GM12878 (cell line): Measurements from ENCODE around the gene TNIP2. TPM values are rescaled to one million over a fixed set of nuclear protein-coding genes. Genes with fewer than 3 reads are reported as not detected.

Experiments used
- ATF3 ChIP-seq: IDR thresholded peaks from 2 replicates; pipeline ENCODE4 v1.6.1; 2011; ENCODE audit warnings: low read depth, mild to moderate bottlenecking, low read length, moderate library complexity, borderline replicate concordance; ENCODE audit errors: extremely low read depth
- DPF2 ChIP-seq: fragments of 450-650 bp; IDR thresholded peaks from 2 replicates; pipeline ENCODE4 v1.6.1; 2017; ENCODE audit warnings: mild to moderate bottlenecking
- EGR1 ChIP-seq, 2 experiments: IDR thresholded peaks; 1 replicate in 1 of 2; 2 replicates in 1 of 2; pipeline ENCODE4 v1.6.1; 2011 to 2012; ENCODE audit warnings: low read depth in 2 of 2, low read length in 2 of 2, borderline replicate concordance in 1 of 2, mild to moderate bottlenecking in 1 of 2, moderate library complexity in 1 of 2
- ETV6 ChIP-seq, 2 experiments: fragments of 450-650 bp in 1 of 2; IDR thresholded peaks in 1 of 2; conservative IDR thresholded peaks in 1 of 2; 2 replicates each; pipeline ENCODE4 v1.6.1; 2014; ENCODE audit warnings: antibody characterized with exemption in 1 of 2, borderline replicate concordance in 1 of 2, low read depth in 1 of 2, mild to moderate bottlenecking in 1 of 2, moderate library complexity in 1 of 2
- GATAD2B ChIP-seq: fragments of 450-650 bp; conservative IDR thresholded peaks from 2 replicates; pipeline ENCODE4 v1.6.1; 2017; ENCODE audit warnings: low read depth, mild to moderate bottlenecking, moderate library complexity
- HDGF ChIP-seq: fragments of 450-650 bp; IDR thresholded peaks from 2 replicates; pipeline ENCODE4 v1.6.1; 2016; ENCODE audit warnings: antibody characterized with exemption
- MEF2A ChIP-seq: IDR thresholded peaks from 2 replicates; pipeline ENCODE4 v1.6.1; 2011; ENCODE audit warnings: low read depth, mild to moderate bottlenecking, low read length, moderate library complexity; ENCODE audit not compliant: insufficient read depth
- MEF2B ChIP-seq: fragments of 450-650 bp; IDR thresholded peaks from 2 replicates; pipeline ENCODE4 v1.6.1; 2018; ENCODE audit warnings: mild to moderate bottlenecking, moderate library complexity; ENCODE audit not compliant: partially characterized antibody, poor library complexity, severe bottlenecking
- MLLT1 ChIP-seq: fragments of 450-650 bp; IDR thresholded peaks from 2 replicates; pipeline ENCODE4 v1.6.1; 2016; ENCODE audit warnings: mild to moderate bottlenecking
- MXI1 ChIP-seq: fragments of 150-350 bp; IDR thresholded peaks from 2 replicates; pipeline ENCODE4 v1.6.1; 2011; ENCODE audit warnings: low read depth, mild to moderate bottlenecking, inconsistent platforms, low read length, improper control_type of control experiment
- PBX3 ChIP-seq: IDR thresholded peaks from 2 replicates; pipeline ENCODE4 v1.6.1; 2011; ENCODE audit warnings: mild to moderate bottlenecking, low read depth, low read length, moderate library complexity; ENCODE audit not compliant: insufficient replicate concordance
- PKNOX1 ChIP-seq: fragments of 450-650 bp; IDR thresholded peaks from 2 replicates; pipeline ENCODE4 v1.6.1; 2016; ENCODE audit warnings: mild to moderate bottlenecking
- POLR2A ChIP-seq: IDR thresholded peaks from 2 replicates; pipeline ENCODE4 v1.6.1; 2011; ENCODE audit warnings: low read depth, mild to moderate bottlenecking, low read length
- REST ChIP-seq: IDR thresholded peaks from 2 replicates; pipeline ENCODE4 v1.6.1; 2012; ENCODE audit warnings: mild to moderate bottlenecking, low read depth, low read length
- SPI1 ChIP-seq: IDR thresholded peaks from 2 replicates; pipeline ENCODE4 v1.6.1; 2011; ENCODE audit warnings: low read depth, mild to moderate bottlenecking, low read length, moderate library complexity, borderline replicate concordance; ENCODE audit not compliant: insufficient read depth
- TARDBP ChIP-seq: IDR thresholded peaks from 2 replicates; pipeline ENCODE4 v1.6.1; 2016; ENCODE audit warnings: borderline replicate concordance
- TBL1XR1 ChIP-seq: IDR thresholded peaks from 2 replicates; pipeline ENCODE4 v1.6.1; 2012; ENCODE audit warnings: low read depth, low read length, improper control_type of control experiment
- TCF3 ChIP-seq: IDR thresholded peaks from 2 replicates; pipeline ENCODE4 v1.6.1; 2012; ENCODE audit warnings: low read depth, mild to moderate bottlenecking, low read length, borderline replicate concordance; ENCODE audit not compliant: insufficient read depth
- polyA plus RNA-seq, 11 experiments: library from polyadenylated mRNA; depleted of rRNA in 4 of 11; unstranded in 6 of 11; stranded (reverse) in 5 of 11; fragments of >200 nt; fragmentation: Nextera tagmentation in 4 of 11; fragmentation: Illumina TruSeq in 1 of 11; extraction: Ambion mirVana in 4 of 11; extraction: Trizol in 1 of 11; gene quantifications; 1 replicate in 1 of 11; 2 replicates in 10 of 11; pipeline versions ENCODE4 v1.2.1 to v1.2.3, GENCODE V29; 2011 to 2016; ENCODE audit warnings: inconsistent platforms in 2 of 11, missing spikeins in 2 of 11, low read depth in 1 of 11
- total RNA-seq, 4 experiments: library from RNA; depleted of rRNA in 3 of 4; stranded (reverse); fragments of >200 nt in 3 of 4; fragmentation: Illumina TruSeq in 1 of 4; extraction: Trizol in 1 of 4; gene quantifications; 2 replicates each; pipeline versions ENCODE4 v1.2.1 to v1.2.3, GENCODE V29; 2013 to 2021

Gene TNIP2
- total and polyA plus RNA-seq, 10 of the 15 experiments (the other 5 are each of a cell fraction or from before 2014, with no cell fraction given) = 1.4 to 64.9 (median 45.5) TPM

- TF ChIP-seq MLLT1 = peak; percentile 34; the same call in 1 of the 2 replicates
- no peak for TF ChIP-seq REST
- TF ChIP-seq MEF2A = 0 out of 2 replicates have a peak, but pooled peaks have one; percentile 24
- TF ChIP-seq ATF3 = no peak
- TF ChIP-seq PKNOX1 = peak; percentile 73
- TF ChIP-seq TCF3 = peak; percentile 24; the same call in 1 of the 2 replicates
- peak in 1 of 2 experiments; percentile 69; a peak in 1 of 4 replicates for TF ChIP-seq ETV6 (conservative IDR thresholded peaks at IDR 0.05 in 1 of 2, IDR thresholded peaks at IDR 0.05 in 1 of 2; ENCODE audit: borderline replicate concordance in 1 of 2, low read depth in 1 of 2)
- TF ChIP-seq SPI1 = peak; percentile 37; the same call in 1 of the 2 replicates
- no peak for TF ChIP-seq POLR2A
- peak in 1 of 2 experiments; percentile 53; a peak in 2 of 3 replicates for TF ChIP-seq EGR1 (IDR thresholded peaks at IDR 0.05; ENCODE audit: borderline replicate concordance in 1 of 2, low read depth in 2 of 2, low read length in 2 of 2)
- peak; percentile 81 for TF ChIP-seq DPF2
- TF ChIP-seq GATAD2B = peak; percentile 62
- peak; percentile 54 for TF ChIP-seq PBX3
- TF ChIP-seq HDGF = peak; percentile 78; the same call in 1 of the 2 replicates
- no peak for TF ChIP-seq MXI1
- peak; percentile 51 for TF ChIP-seq MEF2B
- no peak for TF ChIP-seq TBL1XR1
- TF ChIP-seq TARDBP = no peak
These were observed 42.5 kb upstream of the TNIP2 start (continued) for GRCh38 chr4:2798399-2799223.
